ENCODE results near the gene DENND4A.

GRCh38 chr15:65821070-65821469, 29.0 kb upstream of the DENND4A start:
- TF ChIP-seq EP300 (IDR thresholded peaks at IDR 0.05; ENCODE audit: borderline replicate concordance in 1 of 2, low read depth in 1 of 2, low read length in 1 of 2) (no peak), TAF1 (IDR thresholded peaks at IDR 0.05; ENCODE audit: borderline replicate concordance, low read depth, low read length) (no peak), SMC3 (IDR thresholded peaks at IDR 0.05; ENCODE audit: low read depth, low read length) (no peak), SIN3A (IDR thresholded peaks at IDR 0.05; ENCODE audit: borderline replicate concordance, low read depth, low read length) (no peak), NRF1 (IDR thresholded peaks at IDR 0.05; ENCODE audit: low read depth, low read length) (no peak), POLR2AphosphoS5 (IDR thresholded peaks at IDR 0.05; ENCODE audit: low read depth, low read length) (no peak)
- TF ChIP-seq, protein P1, sequence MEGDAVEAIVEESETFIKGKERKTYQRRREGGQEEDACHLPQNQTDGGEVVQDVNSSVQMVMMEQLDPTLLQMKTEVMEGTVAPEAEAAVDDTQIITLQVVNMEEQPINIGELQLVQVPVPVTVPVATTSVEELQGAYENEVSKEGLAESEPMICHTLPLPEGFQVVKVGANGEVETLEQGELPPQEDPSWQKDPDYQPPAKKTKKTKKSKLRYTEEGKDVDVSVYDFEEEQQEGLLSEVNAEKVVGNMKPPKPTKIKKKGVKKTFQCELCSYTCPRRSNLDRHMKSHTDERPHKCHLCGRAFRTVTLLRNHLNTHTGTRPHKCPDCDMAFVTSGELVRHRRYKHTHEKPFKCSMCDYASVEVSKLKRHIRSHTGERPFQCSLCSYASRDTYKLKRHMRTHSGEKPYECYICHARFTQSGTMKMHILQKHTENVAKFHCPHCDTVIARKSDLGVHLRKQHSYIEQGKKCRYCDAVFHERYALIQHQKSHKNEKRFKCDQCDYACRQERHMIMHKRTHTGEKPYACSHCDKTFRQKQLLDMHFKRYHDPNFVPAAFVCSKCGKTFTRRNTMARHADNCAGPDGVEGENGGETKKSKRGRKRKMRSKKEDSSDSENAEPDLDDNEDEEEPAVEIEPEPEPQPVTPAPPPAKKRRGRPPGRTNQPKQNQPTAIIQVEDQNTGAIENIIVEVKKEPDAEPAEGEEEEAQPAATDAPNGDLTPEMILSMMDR (IDR thresholded peaks at IDR 0.05): no peak
